ENCODE data around the gene KCNH6. TPM values are rescaled to one million over a fixed set of nuclear protein-coding genes. Genes with fewer than 3 reads are reported as not detected.

The KCNH6 gene
- total RNA-seq, 4 donors from 2014 or later: not detected

DNA sequence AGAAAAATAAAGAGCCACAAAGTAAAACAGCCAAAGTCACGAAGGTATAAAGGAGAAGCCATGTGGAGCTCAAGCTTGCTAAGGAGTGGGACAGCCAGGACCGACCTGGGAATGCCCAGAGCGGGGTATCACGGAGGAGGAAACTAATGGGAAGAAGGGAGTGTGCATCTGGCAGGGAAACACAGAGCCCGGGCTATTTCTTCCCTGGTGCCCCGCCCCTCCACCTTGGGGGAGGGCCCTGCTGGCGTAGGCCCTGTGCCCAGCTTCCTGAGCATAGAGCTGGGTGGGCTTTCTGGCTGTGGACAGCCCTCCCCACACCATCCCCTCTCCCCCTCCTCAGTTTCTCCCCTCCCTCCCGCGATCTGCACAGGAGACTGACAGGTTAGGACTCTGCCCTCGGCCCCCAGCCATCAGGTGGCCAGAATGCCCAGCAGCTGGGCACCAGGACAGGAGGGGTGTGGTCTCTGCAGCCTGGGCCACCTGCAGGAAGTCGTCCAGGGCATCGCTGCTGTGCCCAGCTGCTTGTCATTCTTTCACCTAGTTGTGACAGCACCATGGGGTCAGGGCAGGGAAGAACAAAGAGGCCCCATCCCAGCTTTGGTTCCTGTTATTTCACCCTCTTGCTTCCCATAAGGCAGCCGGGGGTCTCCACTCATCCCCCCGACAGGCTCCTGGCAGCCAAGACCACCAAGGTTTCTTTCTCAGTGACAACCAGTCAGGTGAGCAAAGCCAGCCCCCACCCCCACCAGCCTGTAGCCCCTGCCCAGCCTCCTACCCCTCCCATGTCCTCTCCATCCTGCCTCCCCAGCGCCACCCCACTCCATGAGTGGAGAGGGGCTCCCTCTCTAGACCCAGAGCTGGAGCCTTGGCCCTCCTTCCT is 20.0 kb downstream of the KCNH6 start:
- TF ChIP-seq POLR2A (IDR thresholded peaks at IDR 0.05): no peak
- no peak for TF ChIP-seq POLR2AphosphoS5 (IDR thresholded peaks at IDR 0.05)
- TF ChIP-seq, protein P1, sequence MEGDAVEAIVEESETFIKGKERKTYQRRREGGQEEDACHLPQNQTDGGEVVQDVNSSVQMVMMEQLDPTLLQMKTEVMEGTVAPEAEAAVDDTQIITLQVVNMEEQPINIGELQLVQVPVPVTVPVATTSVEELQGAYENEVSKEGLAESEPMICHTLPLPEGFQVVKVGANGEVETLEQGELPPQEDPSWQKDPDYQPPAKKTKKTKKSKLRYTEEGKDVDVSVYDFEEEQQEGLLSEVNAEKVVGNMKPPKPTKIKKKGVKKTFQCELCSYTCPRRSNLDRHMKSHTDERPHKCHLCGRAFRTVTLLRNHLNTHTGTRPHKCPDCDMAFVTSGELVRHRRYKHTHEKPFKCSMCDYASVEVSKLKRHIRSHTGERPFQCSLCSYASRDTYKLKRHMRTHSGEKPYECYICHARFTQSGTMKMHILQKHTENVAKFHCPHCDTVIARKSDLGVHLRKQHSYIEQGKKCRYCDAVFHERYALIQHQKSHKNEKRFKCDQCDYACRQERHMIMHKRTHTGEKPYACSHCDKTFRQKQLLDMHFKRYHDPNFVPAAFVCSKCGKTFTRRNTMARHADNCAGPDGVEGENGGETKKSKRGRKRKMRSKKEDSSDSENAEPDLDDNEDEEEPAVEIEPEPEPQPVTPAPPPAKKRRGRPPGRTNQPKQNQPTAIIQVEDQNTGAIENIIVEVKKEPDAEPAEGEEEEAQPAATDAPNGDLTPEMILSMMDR (IDR thresholded peaks at IDR 0.05): no peak
- H3K36me3 ChIP-seq: no peaks in the 10 kb centered on the region
- H3K27me3 ChIP-seq: peaks cover 28% of the 10 kb centered on the region
- no peaks in the 10 kb centered on the region for H3K9me3 ChIP-seq
- no peak for ATAC-seq
- H3K4me3 ChIP-seq: no peak overlapping the region
- peaks cover 0 to 5% (median 4%) of the 10 kb centered on the region in 3 donors for H3K4me1 ChIP-seq
- 31 to 50% methylated on average over 3 to 10 of the region's 15 CpGs for WGBS, 2 donors (ENCODE audit: low coverage in 1 of 2)
- no peak overlapping the region for H3K27ac ChIP-seq

DNA sequence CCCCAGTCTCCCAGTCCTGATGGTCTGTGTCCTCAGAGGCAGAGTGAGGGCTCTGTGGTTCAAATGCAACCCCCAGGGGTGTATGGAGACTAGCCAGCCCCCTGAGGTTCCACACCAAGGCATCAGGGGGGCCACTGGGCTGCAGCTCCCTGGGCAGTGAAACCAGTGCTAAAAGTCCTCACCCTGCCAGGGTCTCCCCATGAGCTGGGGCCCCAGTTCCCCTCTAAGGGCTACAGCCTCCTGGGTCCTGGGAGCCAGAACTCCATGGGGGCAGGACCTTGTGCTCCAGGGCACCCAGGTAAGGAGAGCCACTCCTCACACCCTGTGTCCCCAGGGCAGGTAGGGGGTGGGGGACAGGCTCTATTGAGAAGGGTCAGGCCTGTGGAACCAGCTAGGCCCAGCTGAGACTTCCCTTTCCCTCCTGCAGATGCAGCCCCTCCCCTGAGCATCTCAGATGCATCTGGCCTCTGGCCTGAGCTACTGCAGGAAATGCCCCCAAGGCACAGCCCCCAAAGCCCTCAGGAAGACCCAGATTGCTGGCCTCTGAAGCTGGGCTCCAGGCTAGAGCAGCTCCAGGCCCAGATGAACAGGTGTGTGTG is 20.8 kb downstream of the KCNH6 start:
- H3K9me3 ChIP-seq: no peaks in the 10 kb centered on the region
- H3K36me3 ChIP-seq: no peaks in the 10 kb centered on the region
- no peak for ATAC-seq
- H3K27me3 ChIP-seq: peaks cover 21% of the 10 kb centered on the region
- no peak overlapping the region for H3K4me3 ChIP-seq
- peaks cover 0 to 3% (median 0%) of the 10 kb centered on the region in 3 donors for H3K4me1 ChIP-seq
- no peak overlapping the region for H3K27ac ChIP-seq
- TF ChIP-seq EP300 (IDR thresholded peaks at IDR 0.05) (no peak), POLR2AphosphoS5 (IDR thresholded peaks at IDR 0.05) (no peak), POLR2A (IDR thresholded peaks at IDR 0.05) (no peak)
- TF ChIP-seq, protein P1 (IDR thresholded peaks at IDR 0.05): no peak

DNA sequence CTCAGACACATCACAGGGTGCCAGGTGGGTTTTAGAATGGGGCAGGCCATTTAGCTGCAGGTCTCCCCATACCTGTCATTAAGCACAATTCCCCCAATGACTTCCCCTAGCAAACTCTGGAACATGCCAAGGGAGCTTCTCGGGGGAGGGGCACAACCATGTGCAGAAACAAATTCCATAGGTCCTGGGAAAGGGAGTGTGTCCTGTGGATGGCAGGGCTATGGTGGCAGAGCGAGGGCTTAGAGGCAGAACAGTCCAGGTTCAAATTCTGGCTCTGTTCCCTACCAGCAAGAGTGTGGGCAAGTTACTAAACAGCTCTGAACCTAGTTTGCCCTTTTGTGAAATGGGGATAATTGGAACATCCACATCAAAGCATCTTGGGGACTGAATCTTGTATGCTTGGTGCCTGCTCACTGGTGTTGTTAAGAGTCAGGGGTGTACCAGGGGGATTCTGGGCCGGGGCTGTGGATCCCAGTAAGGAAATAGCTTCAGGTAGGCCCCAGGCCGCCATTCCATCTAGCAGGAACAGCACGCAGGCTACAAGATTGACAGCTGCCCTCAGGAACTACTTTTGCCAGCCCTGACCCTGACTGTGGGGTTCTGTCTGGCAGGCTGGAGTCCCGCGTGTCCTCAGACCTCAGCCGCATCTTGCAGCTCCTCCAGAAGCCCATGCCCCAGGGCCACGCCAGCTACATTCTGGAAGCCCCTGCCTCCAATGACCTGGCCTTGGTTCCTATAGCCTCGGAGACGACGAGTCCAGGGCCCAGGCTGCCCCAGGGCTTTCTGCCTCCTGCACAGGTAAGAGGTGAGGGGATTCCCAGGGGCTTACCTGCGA is 21.5 kb downstream of the KCNH6 start:
- H3K4me1 ChIP-seq: peaks cover 0 to 10% (median 0%) of the 10 kb centered on the region in 3 donors
- 67 to 100% methylated on average over 1 to 3 of the region's 13 CpGs for whole genome bisulfite sequencing, 2 donors (ENCODE audit: low coverage in 1 of 2)

DNA sequence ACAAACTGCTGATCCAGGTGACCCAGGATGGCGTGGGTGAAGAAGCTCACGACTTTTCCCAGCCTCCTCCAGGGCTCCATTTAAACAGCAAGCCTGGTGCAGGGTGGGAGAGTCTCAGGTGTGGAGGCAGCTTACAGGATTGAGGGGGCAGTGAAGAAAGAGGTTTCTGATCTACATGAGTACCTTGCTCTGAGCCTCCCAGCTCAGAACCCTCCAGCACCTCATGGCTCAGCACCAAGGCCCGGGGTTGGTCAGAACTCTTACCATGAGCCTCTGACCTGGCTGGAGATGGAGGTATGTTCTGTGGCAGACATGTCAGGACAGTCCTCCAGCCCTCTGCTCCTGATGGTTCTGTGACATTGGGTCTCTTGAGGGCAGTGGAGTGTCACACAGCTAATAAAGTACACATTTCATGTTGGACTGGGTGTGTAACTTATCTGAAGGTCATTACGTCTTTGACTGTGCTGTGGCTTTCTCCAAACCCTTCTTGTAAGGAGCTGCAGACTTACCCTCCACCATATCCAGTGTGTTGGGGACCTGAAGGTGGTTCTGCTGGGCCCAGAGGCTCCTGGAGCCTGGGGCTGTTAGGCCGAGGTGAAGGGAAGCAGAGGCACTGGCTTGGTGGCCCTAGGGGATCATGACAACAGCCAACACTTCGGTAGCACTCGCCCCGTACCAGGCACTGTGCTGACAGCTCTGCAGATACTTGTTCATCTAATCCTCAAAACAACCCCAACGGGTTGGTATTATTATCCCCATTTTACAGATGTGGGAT is 23.3 kb downstream of the KCNH6 start:
- H3K36me3 ChIP-seq: no peaks in the 10 kb centered on the region
- TF ChIP-seq, protein P1 (IDR thresholded peaks at IDR 0.05): no peak
- TF ChIP-seq POLR2A (IDR thresholded peaks at IDR 0.05) (no peak), POLR2AphosphoS5 (IDR thresholded peaks at IDR 0.05) (no peak), EP300 (IDR thresholded peaks at IDR 0.05) (no peak)
- no peaks in the 10 kb centered on the region for H3K9me3 ChIP-seq
- 80 to 94% methylated on average over 3 to 6 of the region's 9 CpGs for WGBS, 2 donors (ENCODE audit: low coverage in 1 of 2)
- H3K4me3 ChIP-seq: no peak overlapping the region
- no peak overlapping the region for H3K27ac ChIP-seq
- no peak for ATAC-seq
- peaks cover 0 to 18% (median 0%) of the 10 kb centered on the region in 3 donors for H3K4me1 ChIP-seq
- H3K27me3 ChIP-seq: peaks cover 4% of the 10 kb centered on the region

More for the DNA sequence above, 21.5 kb downstream of the KCNH6 start:
- ATAC-seq: no peak
- H3K27me3 ChIP-seq: peaks cover 13% of the 10 kb centered on the region
- H3K9me3 ChIP-seq: no peaks in the 10 kb centered on the region
- H3K27ac ChIP-seq: no peak overlapping the region
- TF ChIP-seq POLR2A (IDR thresholded peaks at IDR 0.05): no peak
- no peak for TF ChIP-seq EP300 (IDR thresholded peaks at IDR 0.05)
- no peak for TF ChIP-seq POLR2AphosphoS5 (IDR thresholded peaks at IDR 0.05)
- TF ChIP-seq, protein P1 (IDR thresholded peaks at IDR 0.05): no peak
- H3K36me3 ChIP-seq: no peaks in the 10 kb centered on the region
- no peak overlapping the region for H3K4me3 ChIP-seq

All from gastroesophageal sphincter (tissue), 4 donors.